Smooth muscle cell (in vitro differentiated cells): Measurements from ENCODE around the gene WDR35. TPM values are rescaled to one million over a fixed set of nuclear protein-coding genes. Genes with fewer than 3 reads are reported as not detected.

ENCODE experiments used
- DNase-seq: peaks from one replicate; lab custom pipeline; 2025; ENCODE audit not compliant: unreplicated experiment; lab: John Stamatoyannopoulos, UW
- H2AFZ ChIP-seq: fragments of 200-600 bp; sonication (generic); 2 replicates; pipeline ENCODE4 v1.6.0; 2016; ENCODE audit warnings: antibody characterized with exemption, low read depth, mild to moderate bottlenecking
- H3F3A ChIP-seq: fragments of 200-600 bp; sonication (generic); 2 replicates; pipeline ENCODE4 v1.6.0; 2017; ENCODE audit warnings: antibody characterized with exemption, low read depth
- H3K27ac ChIP-seq: fragments of 200-600 bp; sonication (generic); 2 replicates; pipeline ENCODE4 v1.5.1; 2016; ENCODE audit warnings: low read depth, mild to moderate bottlenecking
- H3K27me3 ChIP-seq: fragments of 200-600 bp; sonication (generic); 2 replicates; pipeline ENCODE4 v1.6.1; 2016; ENCODE audit warnings: low read depth, mild to moderate bottlenecking
- H3K36me3 ChIP-seq: fragments of 200-600 bp; sonication (generic); 2 replicates; pipeline ENCODE4 v1.5.1; 2016; ENCODE audit warnings: low read depth
- H3K4me1 ChIP-seq: fragments of 200-600 bp; sonication (generic); 2 replicates; pipeline ENCODE4 v1.5.1; 2016; ENCODE audit warnings: low read depth
- H3K4me2 ChIP-seq: fragments of 200-600 bp; sonication (generic); 2 replicates; pipeline ENCODE4 v1.6.0; 2016; ENCODE audit warnings: mild to moderate bottlenecking
- H3K4me3 ChIP-seq: fragments of 200-600 bp; sonication (generic); 2 replicates; pipeline ENCODE4 v1.5.1; 2016; ENCODE audit warnings: mild to moderate bottlenecking
- H3K79me2 ChIP-seq: fragments of 200-600 bp; sonication (generic); 2 replicates; pipeline ENCODE4 v1.6.0; 2016; ENCODE audit warnings: low read depth, mild to moderate bottlenecking
- H3K9ac ChIP-seq: fragments of 200-600 bp; sonication (generic); 2 replicates; pipeline ENCODE4 v1.6.0; 2016; ENCODE audit warnings: low read depth
- H3K9me3 ChIP-seq: fragments of 200-600 bp; sonication (generic); replicated peaks from 2 replicates; pipeline ENCODE4 v1.5.1; 2016; ENCODE audit warnings: low read depth
- H4K20me1 ChIP-seq: fragments of 200-600 bp; sonication (generic); 2 replicates; pipeline ENCODE4 v1.6.0; 2016; ENCODE audit warnings: low read depth
- WGBS: methylation state at CpG from one replicate; pipeline ENCODE4 v1.1.7; 2016; ENCODE audit warnings: low lambda C conversion rate; 5-methylcytosine and 5-hydroxymethylcytosine counted together
- polyA plus RNA-seq: library from polyadenylated mRNA; unstranded; fragments of >200 nt; fragmentation: Nextera tagmentation; extraction: Ambion mirVana; gene quantifications from 2 replicates; pipeline ENCODE4 v1.2.1, GENCODE V29; 2016
- total RNA-seq: library from RNA; depleted of rRNA; stranded (reverse); fragments of >200 nt; gene quantifications from 2 replicates; pipeline ENCODE4 v1.2.3, GENCODE V29; 2014
- TF ChIP-seq, protein P1 (sequence below): fragments of 200-600 bp; sonication (generic); IDR thresholded peaks from 2 replicates; pipeline ENCODE4 v1.5.1; 2017; ENCODE audit warnings: borderline replicate concordance, mild to moderate bottlenecking, antibody characterized with exemption; ENCODE audit not compliant: insufficient read depth, poor library complexity, severe bottlenecking

Gene WDR35
- total and polyA plus RNA-seq, 2 experiments from 2014 or later: 0.70 to 4.7 TPM

GRCh38 chr2:19990416-19990728, 467 bp upstream of the WDR35 start:
- TF ChIP-seq, protein P1, sequence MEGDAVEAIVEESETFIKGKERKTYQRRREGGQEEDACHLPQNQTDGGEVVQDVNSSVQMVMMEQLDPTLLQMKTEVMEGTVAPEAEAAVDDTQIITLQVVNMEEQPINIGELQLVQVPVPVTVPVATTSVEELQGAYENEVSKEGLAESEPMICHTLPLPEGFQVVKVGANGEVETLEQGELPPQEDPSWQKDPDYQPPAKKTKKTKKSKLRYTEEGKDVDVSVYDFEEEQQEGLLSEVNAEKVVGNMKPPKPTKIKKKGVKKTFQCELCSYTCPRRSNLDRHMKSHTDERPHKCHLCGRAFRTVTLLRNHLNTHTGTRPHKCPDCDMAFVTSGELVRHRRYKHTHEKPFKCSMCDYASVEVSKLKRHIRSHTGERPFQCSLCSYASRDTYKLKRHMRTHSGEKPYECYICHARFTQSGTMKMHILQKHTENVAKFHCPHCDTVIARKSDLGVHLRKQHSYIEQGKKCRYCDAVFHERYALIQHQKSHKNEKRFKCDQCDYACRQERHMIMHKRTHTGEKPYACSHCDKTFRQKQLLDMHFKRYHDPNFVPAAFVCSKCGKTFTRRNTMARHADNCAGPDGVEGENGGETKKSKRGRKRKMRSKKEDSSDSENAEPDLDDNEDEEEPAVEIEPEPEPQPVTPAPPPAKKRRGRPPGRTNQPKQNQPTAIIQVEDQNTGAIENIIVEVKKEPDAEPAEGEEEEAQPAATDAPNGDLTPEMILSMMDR: no peak
- peaks cover 22% of the 10 kb centered on the region for H3K4me1 ChIP-seq
- H4K20me1 ChIP-seq: no peaks in the 10 kb centered on the region
- H3K27ac ChIP-seq: no peak overlapping the region
- H3K79me2 ChIP-seq: peaks cover 14% of the 10 kb centered on the region
- no peak overlapping the region for H3K9ac ChIP-seq
- no peak for DNase-seq
- H3K36me3 ChIP-seq: no peaks in the 10 kb centered on the region
- H3F3A ChIP-seq: no peaks in the 10 kb centered on the region
- no peaks in the 10 kb centered on the region for H3K27me3 ChIP-seq
- H3K4me3 ChIP-seq: peak overlapping the region; percentile 75
- WGBS: 8% methylated on average over 10 of the region's 10 CpGs
- H3K9me3 ChIP-seq: no peaks in the 10 kb centered on the region
- peak overlapping the region; percentile 86 for H3K4me2 ChIP-seq
- peak overlapping the region; percentile 92 for H2AFZ ChIP-seq

- Histone ChIP-seq H3K4me2 (peak overlapping the region; percentile 86), H3K27me3 (no peaks in the 10 kb centered on the region), H3K79me2 (peaks cover 17% of the 10 kb centered on the region), H3F3A (no peaks in the 10 kb centered on the region), H3K27ac (peak overlapping the region; percentile 42), H3K36me3 (no peaks in the 10 kb centered on the region), H3K9me3 (no peaks in the 10 kb centered on the region), H3K4me1 (peaks cover 22% of the 10 kb centered on the region), H3K9ac (no peak overlapping the region), H4K20me1 (no peaks in the 10 kb centered on the region), H3K4me3 (peak overlapping the region; percentile 75), H2AFZ (peak overlapping the region; percentile 92)
- no peak for DNase-seq
- WGBS: 2% methylated on average over 8 of the region's 8 CpGs
- TF ChIP-seq, protein P1: no peak
Observed at GRCh38 chr2:19989342-19989666, 601 bp downstream of the WDR35 start.

GRCh38 chr2:19988600-19988999, 1.3 kb downstream of the WDR35 start:
- Histone ChIP-seq H3K27me3 (no peaks in the 10 kb centered on the region), H3K9me3 (no peaks in the 10 kb centered on the region), H3F3A (no peaks in the 10 kb centered on the region), H3K4me1 (peaks cover 22% of the 10 kb centered on the region), H2AFZ (peak overlapping the region; percentile 92), H4K20me1 (no peaks in the 10 kb centered on the region), H3K36me3 (no peaks in the 10 kb centered on the region), H3K4me2 (peak overlapping the region; percentile 86), H3K27ac (no peak overlapping the region), H3K4me3 (peak overlapping the region; percentile 75), H3K9ac (peak overlapping the region; percentile 8), H3K79me2 (peaks cover 17% of the 10 kb centered on the region)
- WGBS: 71% methylated on average over 2 of the region's 2 CpGs
- TF ChIP-seq, protein P1: no peak
- DNase-seq: no peak

DNA sequence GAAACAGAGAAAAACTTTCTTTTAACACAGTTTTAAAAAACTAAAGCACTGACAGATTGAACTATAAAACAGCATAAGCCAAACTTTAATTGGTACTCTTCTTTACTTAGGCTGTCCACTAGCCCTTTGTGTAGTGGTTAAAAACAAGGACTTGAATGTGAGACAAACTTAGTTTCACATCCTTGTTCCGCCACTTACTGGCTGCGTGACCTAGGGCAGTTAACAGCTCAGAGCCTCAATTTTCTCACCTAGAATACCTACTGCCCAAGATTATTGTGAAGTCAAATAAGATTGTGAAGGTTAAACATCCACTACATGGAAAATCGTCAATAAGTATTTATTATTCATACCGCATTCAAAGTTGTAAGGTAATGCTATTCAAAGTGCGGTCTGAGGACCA, 2.0 kb downstream of the WDR35 start:
- Histone ChIP-seq H3K9me3 (no peaks in the 10 kb centered on the region), H3K4me2 (no peak overlapping the region), H3K36me3 (no peaks in the 10 kb centered on the region), H3K9ac (no peak overlapping the region), H3K79me2 (peaks cover 17% of the 10 kb centered on the region), H3K27me3 (no peaks in the 10 kb centered on the region), H3K4me1 (peaks cover 22% of the 10 kb centered on the region), H3F3A (no peaks in the 10 kb centered on the region), H4K20me1 (no peaks in the 10 kb centered on the region), H3K27ac (no peak overlapping the region), H3K4me3 (no peak overlapping the region), H2AFZ (no peak overlapping the region)
- TF ChIP-seq, protein P1: no peak
- 94% methylated on average over 5 of the region's 5 CpGs for WGBS
- no peak for DNase-seq
